Common myeloid progenitor, CD34-positive (primary cell): ENCODE data around the gene APBB2.
"Not testable (repeated sequence)": the region's sequence is repeated elsewhere in the genome, so short reads cannot be mapped to it uniquely, and the experiment has no call there.

ENCODE experiments used
- CTCF ChIA-PET: fragments of 350-600 bp; sonication (Branson Sonifier 250); formaldehyde crosslinking; loops from one replicate; lab custom pipeline; 2021; ENCODE audit warnings: antibody characterized with exemption; lab: Charles Lee
- POLR2A ChIA-PET: fragments of 350-600 bp; sonication (Branson Sonifier 250); formaldehyde crosslinking; loops from one replicate; lab custom pipeline; 2021; ENCODE audit warnings: antibody characterized with exemption; lab: Charles Lee
- DNase-seq, 3 donors: peaks; one replicate each; pipeline versions ENCODE4 v3.0.0 to v3.0.0-alpha.2; 2013
- H3K27ac ChIP-seq, 2 experiments: 1 replicate in 1 of 2; 2 replicates in 1 of 2; pipeline ENCODE4 v1.7.0; 2013; ENCODE audit warnings: inconsistent platforms in 2 of 2, low read length in 2 of 2, mild to moderate bottlenecking in 2 of 2, low read depth in 1 of 2, moderate library complexity in 1 of 2; ENCODE audit not compliant: severe bottlenecking in 2 of 2, insufficient read depth in 1 of 2, poor library complexity in 1 of 2
- H3K27me3 ChIP-seq, 5 experiments: replicated peaks in 2 of 5; 1 replicate in 3 of 5; 2 replicates in 2 of 5; pipeline versions ENCODE4 v1.6.1 to v1.7.0; 2013; ENCODE audit warnings: low read length in 4 of 5, mild to moderate bottlenecking in 2 of 5, moderate library complexity in 2 of 5, inconsistent platforms in 1 of 5; ENCODE audit not compliant: insufficient read depth in 5 of 5, control insufficient read depth in 4 of 5
- H3K36me3 ChIP-seq, 4 experiments: 1 replicate in 2 of 4; 2 replicates in 2 of 4; pipeline versions ENCODE4 v1.6.1 to v1.7.0; 2013; ENCODE audit warnings: low read length in 3 of 4, control low read depth in 1 of 4, mild to moderate bottlenecking in 1 of 4; ENCODE audit not compliant: control insufficient read depth in 4 of 4, insufficient read depth in 4 of 4
- H3K4me1 ChIP-seq, 4 experiments: 1 replicate in 3 of 4; 2 replicates in 1 of 4; pipeline versions ENCODE4 v1.6.1 to v1.7.1; 2013; ENCODE audit warnings: low read length in 3 of 4, mild to moderate bottlenecking in 3 of 4, control low read depth in 1 of 4, inconsistent platforms in 1 of 4, moderate library complexity in 1 of 4; ENCODE audit not compliant: control insufficient read depth in 4 of 4, insufficient read depth in 4 of 4; ENCODE audit errors: control extremely low read depth in 1 of 4
- H3K4me3 ChIP-seq, 7 experiments: 1 replicate in 4 of 7; 2 replicates in 3 of 7; pipeline versions ENCODE4 v1.5.1 to v1.7.0; 2013; ENCODE audit warnings: mild to moderate bottlenecking in 7 of 7, low read length in 6 of 7, moderate library complexity in 6 of 7, inconsistent platforms in 2 of 7, low read depth in 2 of 7, control low read depth in 1 of 7; ENCODE audit not compliant: insufficient read depth in 4 of 7, control insufficient read depth in 1 of 7; ENCODE audit errors: extremely low read depth in 1 of 7
- H3K9me3 ChIP-seq, 5 experiments: 1 replicate in 4 of 5; 2 replicates in 1 of 5; pipeline versions ENCODE4 v1.6.1 to v1.7.1; 2013; ENCODE audit warnings: low read length in 4 of 5, mild to moderate bottlenecking in 2 of 5, inconsistent platforms in 1 of 5, low read depth in 1 of 5, moderate library complexity in 1 of 5; ENCODE audit not compliant: control insufficient read depth in 4 of 5, insufficient read depth in 2 of 5; ENCODE audit errors: control extremely low read depth in 1 of 5
- WGBS: methylation state at CpG from one replicate; pipeline ENCODE4 v1.1.5; 2013; ENCODE audit not compliant: insufficient coverage; 5-methylcytosine and 5-hydroxymethylcytosine counted together

APBB2 gene

GRCh38 chr4:40820101-40820500, 394.2 kb downstream of the APBB2 start:
- Histone ChIP-seq H3K36me3 (no peaks in the 10 kb centered on the region), H3K9me3 (no peaks in the 10 kb centered on the region), H3K4me3 (no peak overlapping the region), H3K27me3 (no peaks in the 10 kb centered on the region), H3K27ac (no peak overlapping the region), H3K4me1 (no peaks in the 10 kb centered on the region)
- 98% methylated on average over 9 of the region's 11 CpGs for WGBS
- CTCF ChIA-PET, result interaction anchor here (1.6 kb wide), 1 partner anchor 11 kb away, joined by 4 read pairs; no protein-coding TSS in a partner anchor
- POLR2A ChIA-PET, result no interaction called here
- no peak for DNase-seq

GRCh38 chr4:40817157-40817556, 397.2 kb downstream of the APBB2 start:
- H3K4me3 ChIP-seq, H3K27me3 ChIP-seq, H3K27ac ChIP-seq, H3K4me1 ChIP-seq, H3K9me3 ChIP-seq, POLR2A ChIA-PET, DNase-seq, H3K36me3 ChIP-seq, CTCF ChIA-PET: not testable (repeated sequence)
- 91% methylated on average over 4 of the region's 6 CpGs for WGBS

- POLR2A ChIA-PET, result no interaction called here
These were observed 401.5 kb downstream of the APBB2 start for GRCh38 chr4:40812856-40813255.

GRCh38 chr4:40812386-40812785, 402.0 kb downstream of the APBB2 start:
- ChIA-PET CTCF (no interaction called here), POLR2A (interaction anchor here (0.6 kb wide), 1 partner anchor 1615 kb away, joined by 3 read pairs; no protein-coding TSS in a partner anchor)
- H3K27ac ChIP-seq, result no peak overlapping the region
- H3K27me3 ChIP-seq, result no peaks in the 10 kb centered on the region
- WGBS, result 96% methylated on average over 7 of the region's 8 CpGs
- no peak overlapping the region for H3K4me3 ChIP-seq
- H3K9me3 ChIP-seq, result no peaks in the 10 kb centered on the region
- no peaks in the 10 kb centered on the region for H3K4me1 ChIP-seq
- DNase-seq, result peak in 1 of 3 donors; percentile 7
- peaks cover 0 to 3% (median 0%) of the 10 kb centered on the region in 4 experiments for H3K36me3 ChIP-seq

More at GRCh38 chr4:40812856-40813255, 401.5 kb downstream of the APBB2 start:
- Histone ChIP-seq H3K36me3 (peaks cover 0 to 3% (median 0%) of the 10 kb centered on the region in 4 experiments), H3K27me3 (no peaks in the 10 kb centered on the region), H3K4me1 (no peaks in the 10 kb centered on the region), H3K9me3 (no peaks in the 10 kb centered on the region), H3K27ac (no peak overlapping the region), H3K4me3 (no peak overlapping the region)
- WGBS, result 88% methylated on average over 1 of the region's 2 CpGs
- CTCF ChIA-PET, result no interaction called here
- DNase-seq, result no peak

GRCh38 chr4:40811956-40812355, 402.4 kb downstream of the APBB2 start:
- DNase-seq, result peak in 1 of 3 donors; percentile 15
- ChIA-PET POLR2A (interaction anchor here (0.6 kb wide), 2 partner anchors 175 to 1614 kb away, joined by 3 read pairs; no protein-coding TSS in a partner anchor), CTCF (no interaction called here)
- H3K27ac ChIP-seq, result no peak overlapping the region
- 90% methylated on average over 2 of the region's 7 CpGs for WGBS
- H3K4me3 ChIP-seq, result no peak overlapping the region
- no peaks in the 10 kb centered on the region for H3K27me3 ChIP-seq
- no peaks in the 10 kb centered on the region for H3K9me3 ChIP-seq
- no peaks in the 10 kb centered on the region for H3K4me1 ChIP-seq
- H3K36me3 ChIP-seq, result peaks cover 0 to 3% (median 0%) of the 10 kb centered on the region in 4 experiments

- WGBS, result 98% methylated on average over 7 of the region's 8 CpGs
- Histone ChIP-seq H3K9me3 (no peaks in the 10 kb centered on the region), H3K36me3 (peaks cover 0 to 3% (median 0%) of the 10 kb centered on the region in 4 experiments), H3K4me1 (no peaks in the 10 kb centered on the region), H3K4me3 (no peak overlapping the region), H3K27ac (no peak overlapping the region), H3K27me3 (no peaks in the 10 kb centered on the region)
- ChIA-PET POLR2A (no interaction called here), CTCF (interaction anchor here (1.1 kb wide), 1 partner anchor 11 kb away, joined by 4 read pairs; no protein-coding TSS in a partner anchor)
- DNase-seq, result no peak
These were observed 405.4 kb downstream of the APBB2 start for GRCh38 chr4:40808926-40809457.

- CTCF ChIA-PET, result no interaction called here
- 96% methylated on average over 2 of the region's 2 CpGs for WGBS
- POLR2A ChIA-PET, result interaction anchor here (0.6 kb wide), 1 partner anchor 282 kb away, joined by 3 read pairs; no protein-coding TSS in a partner anchor
- no peak for DNase-seq
- no peak overlapping the region for H3K27ac ChIP-seq
- no peaks in the 10 kb centered on the region for H3K27me3 ChIP-seq
- no peak overlapping the region for H3K4me3 ChIP-seq
- no peaks in the 10 kb centered on the region for H3K9me3 ChIP-seq
- no peaks in the 10 kb centered on the region for H3K4me1 ChIP-seq
- H3K36me3 ChIP-seq, result peaks cover 0 to 3% (median 0%) of the 10 kb centered on the region in 4 experiments
These were observed 409.7 kb downstream of the APBB2 start for GRCh38 chr4:40804598-40804997.
